ENCODE data around the gene ABCD3.

DNA sequence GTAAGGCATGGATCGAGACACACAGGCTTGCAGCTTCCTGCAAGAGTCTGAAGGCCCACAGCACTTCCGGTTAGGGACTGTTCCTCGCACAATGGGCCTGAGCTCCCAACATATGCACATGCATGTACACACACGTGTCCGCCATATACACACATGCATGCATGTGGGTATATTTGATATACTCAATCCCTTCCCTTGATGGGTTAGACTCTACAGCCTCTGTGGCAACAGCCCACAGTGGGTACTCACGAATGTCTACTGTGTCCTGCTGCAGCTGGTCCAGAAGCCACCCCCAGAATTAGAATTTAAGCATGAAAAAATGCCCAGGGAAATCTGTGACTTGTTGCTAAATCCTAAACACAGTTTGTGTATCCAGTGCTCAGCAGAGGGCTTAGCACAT lies 113.5 kb downstream of the ABCD3 start:
- no peak for TF ChIP-seq POLR2A (IDR thresholded peaks at IDR 0.05)
- TF ChIP-seq, protein P1, sequence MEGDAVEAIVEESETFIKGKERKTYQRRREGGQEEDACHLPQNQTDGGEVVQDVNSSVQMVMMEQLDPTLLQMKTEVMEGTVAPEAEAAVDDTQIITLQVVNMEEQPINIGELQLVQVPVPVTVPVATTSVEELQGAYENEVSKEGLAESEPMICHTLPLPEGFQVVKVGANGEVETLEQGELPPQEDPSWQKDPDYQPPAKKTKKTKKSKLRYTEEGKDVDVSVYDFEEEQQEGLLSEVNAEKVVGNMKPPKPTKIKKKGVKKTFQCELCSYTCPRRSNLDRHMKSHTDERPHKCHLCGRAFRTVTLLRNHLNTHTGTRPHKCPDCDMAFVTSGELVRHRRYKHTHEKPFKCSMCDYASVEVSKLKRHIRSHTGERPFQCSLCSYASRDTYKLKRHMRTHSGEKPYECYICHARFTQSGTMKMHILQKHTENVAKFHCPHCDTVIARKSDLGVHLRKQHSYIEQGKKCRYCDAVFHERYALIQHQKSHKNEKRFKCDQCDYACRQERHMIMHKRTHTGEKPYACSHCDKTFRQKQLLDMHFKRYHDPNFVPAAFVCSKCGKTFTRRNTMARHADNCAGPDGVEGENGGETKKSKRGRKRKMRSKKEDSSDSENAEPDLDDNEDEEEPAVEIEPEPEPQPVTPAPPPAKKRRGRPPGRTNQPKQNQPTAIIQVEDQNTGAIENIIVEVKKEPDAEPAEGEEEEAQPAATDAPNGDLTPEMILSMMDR (IDR thresholded peaks at IDR 0.05), result no peak

All from tibial nerve (tissue), 3 donors.